NB4 (cell line): ENCODE measurements around the gene C1orf21.

ENCODE experiments used
- CTCF ChIP-seq: IDR thresholded peaks from one replicate; pipeline ENCODE4 v1.5.1; 2012; ENCODE audit warnings: low read depth, low read length
- MAX ChIP-seq: IDR thresholded peaks from 2 replicates; pipeline ENCODE4 v1.6.1; 2011; ENCODE audit warnings: low read depth, low read length
- MYC ChIP-seq: IDR thresholded peaks from 2 replicates; pipeline ENCODE4 v1.6.1; 2011; ENCODE audit warnings: low read depth, low read length
- POLR2A ChIP-seq: IDR thresholded peaks from 2 replicates; pipeline ENCODE4 v1.6.1; 2011; ENCODE audit warnings: mild to moderate bottlenecking; ENCODE audit not compliant: insufficient read length; ENCODE audit errors: extremely low read depth

- TF ChIP-seq CTCF, result no peak
- TF ChIP-seq POLR2A, result no peak
- no peak for TF ChIP-seq MYC
- no peak for TF ChIP-seq MAX
Measured at GRCh38 chr1:184517130-184517529, 130.3 kb downstream of the C1orf21 start.
